WTC11 (cell line): Measurements from ENCODE around the gene IQSEC1. TPM values are rescaled to one million over a fixed set of nuclear protein-coding genes. Genes with fewer than 3 reads are reported as not detected.

Experiments
- ATAC-seq: fragments of 200-7000 bp; cut with Tn5 transposase; 2 replicates; pipeline ENCODE4 v1.10.0; 2021; ENCODE audit warnings: mild to moderate bottlenecking, moderate library complexity
- CTCF ChIA-PET: fragments of 300-600 bp; sonication (Branson Sonifier 250); formaldehyde crosslinking; loops from one replicate; lab custom pipeline; 2021; ENCODE audit warnings: antibody characterized with exemption; lab: Charles Lee
- POLR2A ChIA-PET: fragments of 350-600 bp; sonication (Branson Sonifier 250); formaldehyde crosslinking; loops from one replicate; lab custom pipeline; 2021; ENCODE audit warnings: antibody characterized with exemption; lab: Charles Lee
- DNase-seq: peaks from one replicate; pipeline ENCODE4 v3.0.0; 2021; ENCODE audit warnings: low spot score
- H3K27ac Mint-ChIP-seq: 2 replicates; pipeline ENCODE4 v1.8.0; 2021; ENCODE audit warnings: mixed read lengths
- H3K27me3 Mint-ChIP-seq: 2 replicates; pipeline ENCODE4 v1.8.0; 2021; ENCODE audit warnings: low read depth, mild to moderate bottlenecking, moderate library complexity, mixed read lengths
- H3K36me3 Mint-ChIP-seq: 2 replicates; pipeline ENCODE4 v1.8.0; 2021; ENCODE audit warnings: mixed read lengths
- H3K4me1 Mint-ChIP-seq: 2 replicates; pipeline ENCODE4 v1.8.0; 2022; ENCODE audit warnings: mixed read lengths
- H3K4me3 Mint-ChIP-seq: 2 replicates; pipeline ENCODE4 v1.8.0; 2021; ENCODE audit warnings: mild to moderate bottlenecking, moderate library complexity, mixed read lengths
- H3K9me3 Mint-ChIP-seq: 2 replicates; pipeline ENCODE4 v1.8.0; 2021; ENCODE audit warnings: mixed read lengths
- AR ChIP-seq: fragments of 250-450 bp; sonication (Bioruptor Pico); IDR thresholded peaks from 2 replicates; pipeline ENCODE4 v1.9.0; 2021; ENCODE audit warnings: mild to moderate bottlenecking
- ATF6 ChIP-seq: sonication (generic); formaldehyde crosslinking; IDR thresholded peaks from 2 replicates; pipeline ENCODE4 v1.8.1; 2023; ENCODE audit warnings: mild to moderate bottlenecking, missing genetic modification reagents
- CBFB ChIP-seq: sonication (generic); formaldehyde crosslinking; IDR thresholded peaks from 2 replicates; pipeline ENCODE4 v1.8.1; 2022; ENCODE audit warnings: mild to moderate bottlenecking, low read depth, missing genetic modification reagents
- E2F1 ChIP-seq: sonication (generic); formaldehyde crosslinking; IDR thresholded peaks from 2 replicates; pipeline ENCODE4 v1.8.0; 2022; ENCODE audit warnings: mild to moderate bottlenecking, missing genetic modification reagents
- ELF4 ChIP-seq: sonication (generic); formaldehyde crosslinking; IDR thresholded peaks from 2 replicates; pipeline ENCODE4 v1.8.1; 2022; ENCODE audit warnings: low read depth, mild to moderate bottlenecking, moderate library complexity, missing genetic modification reagents
- EMX1 ChIP-seq: fragments of 250-450 bp; sonication (Bioruptor Pico); IDR thresholded peaks from 2 replicates; pipeline ENCODE4 v1.8.0; 2021; ENCODE audit warnings: mild to moderate bottlenecking
- FOXP1 ChIP-seq: sonication (generic); formaldehyde crosslinking; IDR thresholded peaks from 2 replicates; pipeline ENCODE4 v1.8.0; 2022; ENCODE audit warnings: missing genetic modification reagents, mild to moderate bottlenecking, moderate library complexity, borderline replicate concordance
- GABPB1 ChIP-seq: sonication (generic); formaldehyde crosslinking; IDR thresholded peaks from 2 replicates; pipeline ENCODE4 v1.8.1; 2023; ENCODE audit warnings: mild to moderate bottlenecking, missing genetic modification reagents
- IRF2 ChIP-seq: sonication (generic); formaldehyde crosslinking; IDR thresholded peaks from 2 replicates; pipeline ENCODE4 v1.8.0; 2022; ENCODE audit warnings: low read depth, missing genetic modification reagents, borderline replicate concordance
- JAZF1 ChIP-seq: fragments of 250-450 bp; sonication (Bioruptor Pico); IDR thresholded peaks from 2 replicates; pipeline ENCODE4 v1.9.0; 2021; ENCODE audit warnings: moderate library complexity, mild to moderate bottlenecking, inconsistent platforms
- KAT7 ChIP-seq: sonication (generic); formaldehyde crosslinking; IDR thresholded peaks from 2 replicates; pipeline ENCODE4 v1.8.1; 2023; ENCODE audit warnings: missing genetic modification reagents, mild to moderate bottlenecking, borderline replicate concordance
- NFATC4 ChIP-seq: fragments of 250-450 bp; sonication (Bioruptor Pico); IDR thresholded peaks from 2 replicates; pipeline ENCODE4 v1.9.0; 2021; ENCODE audit warnings: mild to moderate bottlenecking
- PREB ChIP-seq: sonication (generic); formaldehyde crosslinking; IDR thresholded peaks from 2 replicates; pipeline ENCODE4 v1.8.1; 2022; ENCODE audit warnings: mild to moderate bottlenecking, missing genetic modification reagents, moderate library complexity, borderline replicate concordance
- TP53 ChIP-seq: sonication (generic); formaldehyde crosslinking; IDR thresholded peaks from 2 replicates; pipeline ENCODE4 v1.8.1; 2023; ENCODE audit warnings: mild to moderate bottlenecking, missing genetic modification reagents
- ZNF416 ChIP-seq: fragments of 250-450 bp; sonication (Bioruptor Pico); IDR thresholded peaks from 2 replicates; pipeline ENCODE4 v1.9.0; 2021; ENCODE audit warnings: mild to moderate bottlenecking, inconsistent platforms
- ZSCAN18 ChIP-seq: fragments of 250-450 bp; sonication (Bioruptor Pico); IDR thresholded peaks from 2 replicates; pipeline ENCODE4 v2.1.2; 2022; ENCODE audit warnings: mild to moderate bottlenecking, moderate library complexity
- total RNA-seq: library from RNA; stranded (reverse); gene quantifications from 3 replicates; pipeline ENCODE4 v1.2.3, GENCODE V29; 2021

IQSEC1 gene
- total RNA-seq, 1 experiment from 2014 or later = 35.0 TPM

GRCh38 chr3:12939137-12939536 is 134.1 kb downstream of the IQSEC1 start (continued):
- no peak for TF ChIP-seq ATF6 (CRISPR knock-in tag)
- TF ChIP-seq ELF4 = no peak
- no peak for TF ChIP-seq PREB
- TF ChIP-seq KAT7 = no peak
- no peak for TF ChIP-seq TP53 (CRISPR knock-in tag)
- TF ChIP-seq FOXP1 (CRISPR knock-in tag) = no peak
- no peak for TF ChIP-seq GABPB1 (CRISPR knock-in tag)

GRCh38 chr3:12938258-12938711 is 134.9 kb downstream of the IQSEC1 start:
- no peak overlapping the region for H3K4me3 Mint-ChIP-seq
- H3K27ac Mint-ChIP-seq = no peak overlapping the region
- H3K36me3 Mint-ChIP-seq = no peaks in the 10 kb centered on the region
- POLR2A ChIA-PET = no interaction called here
- no peak for TF ChIP-seq AR (CRISPR knock-in tag)
- no peak for TF ChIP-seq ZNF416
- no peak for TF ChIP-seq IRF2 (CRISPR knock-in tag)
- TF ChIP-seq CBFB = no peak
- no peak for TF ChIP-seq JAZF1
- no peak for TF ChIP-seq NFATC4 (CRISPR knock-in tag)
- TF ChIP-seq E2F1 = no peak
- TF ChIP-seq EMX1 = no peak
- TF ChIP-seq ZSCAN18 (CRISPR knock-in tag) = no peak
- TF ChIP-seq, all 79 proteins: peak for 0
- ATAC-seq = no peak
- no peaks in the 10 kb centered on the region for H3K4me1 Mint-ChIP-seq
- no peaks in the 10 kb centered on the region for H3K9me3 Mint-ChIP-seq
- H3K27me3 Mint-ChIP-seq = no peaks in the 10 kb centered on the region
- CTCF ChIA-PET = interaction anchor here (1.5 kb wide), 1 partner anchor 8 kb away, joined by 3 read pairs; no protein-coding TSS in a partner anchor
- no peak for DNase-seq
